HG03558 (cell line): ENCODE data around the gene ILKAP.
"Not testable (repeated sequence)": the region's sequence is repeated elsewhere in the genome, so short reads cannot be mapped to it uniquely, and the experiment has no call there.

Experiments used
- ATAC-seq: cut with Tn5 transposase; IDR thresholded peaks from one replicate; pipeline ENCODE4 v1.9.1; 2021; ENCODE audit warnings: moderate number of reproducible peaks; ENCODE audit not compliant: unreplicated experiment; ENCODE audit errors: extremely low read depth

The ILKAP gene

DNA sequence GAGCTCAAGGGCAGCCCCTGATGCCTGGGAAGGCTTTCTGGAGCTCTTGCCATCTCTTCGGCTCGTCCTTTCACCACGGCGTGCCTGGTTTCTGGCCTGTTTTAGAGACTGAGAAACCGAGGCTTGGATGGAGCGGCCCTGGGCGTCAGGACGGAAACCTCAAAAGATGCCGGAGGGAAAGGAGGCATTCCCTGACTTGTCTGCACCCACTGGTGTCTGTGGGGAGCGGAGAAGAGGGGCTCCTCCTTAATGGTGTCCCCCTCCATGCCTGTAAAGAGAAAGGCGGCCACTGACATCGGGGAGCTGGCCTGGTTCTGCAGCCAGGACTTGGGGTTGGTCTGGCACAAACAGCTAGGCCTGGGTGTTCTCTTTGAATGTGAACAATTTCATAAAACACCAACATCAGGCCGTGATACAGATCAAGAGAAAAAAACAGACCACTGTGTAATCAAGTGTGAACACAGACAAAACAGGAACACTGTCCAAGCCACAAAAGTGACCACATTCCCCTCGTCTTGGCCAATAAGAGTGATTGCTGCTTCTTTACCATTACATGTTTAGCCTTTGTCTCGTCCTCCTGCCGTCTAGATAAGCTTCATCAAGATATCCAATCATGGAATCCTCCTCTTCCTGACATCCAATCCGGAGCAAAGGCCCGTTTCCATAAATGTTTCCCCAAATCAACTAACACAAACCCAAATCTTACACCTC, 633 bp upstream of the ILKAP start:
- ATAC-seq = no peak

DNA sequence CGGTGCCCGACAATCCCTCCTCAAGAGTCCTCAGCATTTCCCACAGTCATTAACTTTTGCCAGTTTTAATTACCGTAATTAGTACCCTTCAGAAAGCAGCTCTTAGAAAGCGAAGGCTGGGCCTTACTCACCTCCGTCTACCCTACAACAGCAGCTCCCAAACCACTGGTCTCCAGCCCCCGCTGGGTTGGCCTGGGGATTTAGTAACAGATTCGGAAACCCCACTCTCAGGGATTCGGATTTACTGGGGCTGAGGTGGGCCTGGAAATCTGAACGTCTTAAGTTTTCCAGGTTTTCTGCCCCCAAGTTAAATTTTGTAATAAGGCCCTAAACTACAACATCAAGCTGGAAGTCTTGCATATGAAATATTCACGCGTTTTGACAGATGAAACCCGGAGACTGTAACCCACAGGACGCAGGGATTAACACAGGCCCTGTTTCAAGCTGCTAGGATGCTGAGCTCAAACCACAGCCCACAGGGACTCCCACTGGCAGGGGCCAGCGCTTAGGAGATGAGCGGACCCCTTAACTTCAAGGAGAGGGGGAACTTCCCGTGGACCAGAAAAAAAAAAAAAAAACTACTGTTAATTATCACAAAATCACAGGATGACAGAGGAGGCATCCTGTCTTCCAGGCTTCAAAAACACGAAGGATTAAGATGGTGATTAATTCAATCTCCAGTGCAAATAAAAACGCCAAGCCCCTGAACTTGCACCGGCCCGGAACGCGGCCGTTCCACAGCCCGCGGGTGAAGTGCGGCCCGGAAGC, 985 bp downstream of the ILKAP start:
- no peak for ATAC-seq

- no peak for ATAC-seq
Measured at GRCh38 chr2:238190445-238190844, 13.1 kb downstream of the ILKAP start.

- ATAC-seq = no peak
Measured at GRCh38 chr2:238187618-238188548, 15.6 kb downstream of the ILKAP start.

- no peak for ATAC-seq
Measured at GRCh38 chr2:238183821-238184220, 19.7 kb downstream of the ILKAP start.

GRCh38 chr2:238182362-238182761, 21.1 kb downstream of the ILKAP start:
- ATAC-seq = no peak

GRCh38 chr2:238180554-238180953, 22.9 kb downstream of the ILKAP start:
- ATAC-seq = no peak

- no peak for ATAC-seq
Measured at GRCh38 chr2:238176613-238177012, 26.9 kb downstream of the ILKAP start.

GRCh38 chr2:238174701-238175100, 28.8 kb downstream of the ILKAP start:
- ATAC-seq = no peak

GRCh38 chr2:238174291-238174690, 29.2 kb downstream of the ILKAP start:
- ATAC-seq = no peak

- ATAC-seq = no peak
Measured at GRCh38 chr2:238173692-238174091, 29.8 kb downstream of the ILKAP start.

- no peak for ATAC-seq
Measured at GRCh38 chr2:238172439-238172838, 31.1 kb downstream of the ILKAP start.

DNA sequence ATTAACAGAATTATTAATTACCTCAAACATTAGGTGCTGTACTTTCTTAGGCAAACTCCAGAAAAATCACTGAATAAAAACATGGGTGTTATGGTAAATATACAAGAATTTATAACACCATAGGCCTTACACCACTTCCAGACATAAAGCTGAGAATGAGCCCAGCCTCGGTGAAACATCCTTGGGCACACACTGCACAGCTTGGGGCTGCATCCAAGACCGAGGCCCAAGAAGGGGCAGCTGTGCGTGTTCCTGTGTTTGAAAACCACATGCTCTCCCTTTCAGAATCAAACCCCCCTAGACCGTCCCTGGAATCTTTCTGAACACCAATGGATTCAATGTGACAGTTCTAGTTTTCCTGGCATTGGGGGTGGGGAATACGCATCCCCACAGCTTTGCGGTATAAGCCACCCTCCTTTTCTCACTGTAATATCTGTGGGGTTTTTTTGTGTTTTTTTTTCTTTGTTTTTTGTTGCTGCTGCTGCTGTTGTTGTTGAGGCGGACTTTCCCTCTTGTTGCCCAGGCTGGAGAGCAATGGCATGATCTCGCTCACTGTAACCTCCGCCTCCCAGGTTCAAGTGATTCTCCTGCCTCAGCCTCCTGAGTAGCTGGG, 31.8 kb downstream of the ILKAP start:
- no peak for ATAC-seq

DNA sequence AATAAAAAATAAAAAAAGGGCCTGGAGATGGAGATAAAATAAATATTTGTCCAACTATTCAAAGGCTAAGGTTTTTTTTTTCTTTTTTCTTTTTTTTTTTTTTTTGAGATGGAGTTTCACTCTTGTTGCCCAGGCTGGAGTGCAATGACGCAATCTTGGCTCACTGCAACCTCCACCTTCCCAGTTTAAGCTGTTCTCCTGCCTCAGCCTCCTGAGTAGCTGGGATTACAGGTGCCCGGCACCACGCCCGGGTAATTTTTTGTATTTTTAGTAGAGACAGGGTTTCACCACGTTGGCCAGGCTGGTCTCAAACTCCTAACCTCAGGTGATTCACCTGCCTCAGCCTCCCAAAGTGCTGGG, 32.4 kb downstream of the ILKAP start:
- not testable (repeated sequence) for ATAC-seq

GRCh38 chr2:238170386-238171071, 33.0 kb downstream of the ILKAP start:
- no peak for ATAC-seq

DNA sequence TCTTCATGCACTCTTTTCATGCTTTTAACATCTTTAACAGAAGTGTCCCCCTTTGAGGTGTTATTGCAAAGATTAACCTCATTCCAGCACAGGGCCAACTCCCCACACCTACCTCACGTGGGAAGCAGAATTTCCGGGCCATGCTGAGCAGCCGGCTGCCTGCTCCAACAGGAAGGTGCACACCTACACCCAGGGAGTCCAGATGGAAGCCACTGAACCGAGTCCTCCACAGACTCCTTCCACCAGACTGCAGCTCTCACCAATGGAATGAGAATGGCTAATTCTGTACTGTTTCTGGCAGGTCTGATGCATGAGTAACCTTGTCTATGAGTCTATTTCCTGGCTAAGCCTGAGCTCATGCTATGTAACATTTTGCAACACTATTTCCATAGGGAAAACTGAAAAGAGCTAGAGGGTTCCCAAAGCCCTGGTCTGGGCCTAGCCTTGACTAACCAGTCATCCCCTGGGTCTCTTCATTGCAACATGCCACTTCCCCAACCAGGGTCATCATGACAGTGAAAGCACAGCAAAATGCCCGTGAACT, 33.7 kb downstream of the ILKAP start:
- ATAC-seq = no peak

GRCh38 chr2:238169048-238169707, 34.3 kb downstream of the ILKAP start:
- no peak for ATAC-seq

DNA sequence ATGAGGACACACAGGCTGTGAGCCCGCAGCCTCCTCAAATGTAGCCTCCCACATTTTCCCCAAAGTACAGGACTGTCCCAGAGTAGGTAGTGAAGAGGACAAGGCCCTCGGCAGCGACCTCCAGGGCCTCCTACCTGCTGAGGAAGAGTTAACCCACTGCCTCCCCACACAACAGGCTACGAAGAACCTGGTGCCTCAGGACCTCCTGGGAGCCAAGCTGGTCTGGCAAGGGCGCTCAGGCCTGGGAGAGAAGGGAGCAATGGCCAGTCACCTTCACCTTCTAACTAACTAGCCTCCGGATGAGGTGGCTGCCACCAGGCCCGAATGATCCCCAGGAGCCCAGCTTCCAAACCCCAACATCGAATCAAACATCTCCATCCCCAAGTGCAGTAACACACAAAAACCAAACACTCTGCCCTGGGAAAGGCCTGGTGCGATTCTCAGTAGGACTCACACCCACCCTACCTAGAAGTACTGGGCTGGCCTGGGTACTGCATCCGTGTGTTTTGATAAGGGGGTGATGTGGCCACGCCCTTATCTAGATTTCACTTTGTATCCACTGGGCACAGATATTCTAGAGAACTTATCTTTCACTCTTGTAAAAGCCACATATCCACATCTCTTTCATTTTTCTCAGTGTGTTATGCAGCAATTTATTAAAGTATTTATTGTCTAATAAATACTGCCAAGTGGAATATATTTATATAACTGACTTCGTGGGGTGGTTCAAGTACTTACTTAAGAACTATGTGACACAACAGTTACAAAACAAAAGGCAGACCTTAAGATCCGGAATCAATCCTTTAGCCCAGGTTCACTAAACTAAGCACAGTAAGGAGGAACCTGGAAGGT, 35.1 kb downstream of the ILKAP start:
- no peak for ATAC-seq
